ENCODE results near the gene PRR20G. TPM values are rescaled to one million over a fixed set of nuclear protein-coding genes. Genes with fewer than 3 reads are reported as not detected.

Gene PRR20G
- total RNA-seq, 1 experiment from 2014 or later, result 0.30 TPM

GRCh38 chr3:127299276-127299675 lies 11.4 kb upstream of the PRR20G start:
- H2AFZ ChIP-seq (ENCODE audit: low read depth, low read length, poor library complexity, severe bottlenecking), result no peak overlapping the region
- POLR2A ChIA-PET, result no interaction called here
- CTCF ChIA-PET, result no interaction called here
- no peak overlapping the region for H3K9ac ChIP-seq (ENCODE audit: low read length)
- intact Hi-C loops (cut with micrococcal nuclease), result no loop called here
- RAD21 ChIA-PET (ENCODE audit: low non-redundant PET in 1 of 2, low total read pairs in 2 of 2, uncharacterized antibody in 2 of 2, unreplicated experiment in 2 of 2), result no interaction called here
- H3K27me3 ChIP-seq (ENCODE audit: insufficient read depth, low read length), result 0 out of 2 replicates have a peak, but pooled peaks cover 3% of the 10 kb centered on the region
- BruUV-seq (replicated peaks), result no TSS peak
- H3K36me3 ChIP-seq (ENCODE audit: control insufficient read depth in 1 of 2, insufficient read depth in 2 of 2, low read length in 2 of 2), result no peaks in the 10 kb centered on the region
- H3K4me2 ChIP-seq (ENCODE audit: low read length), result no peak overlapping the region
- ATAC-seq (no peak), DNase-seq (ENCODE audit: low read depth, low spot score) (no peak)
- H3K4me3 ChIP-seq (replicated peaks in 1 of 2; ENCODE audit: low read depth in 1 of 2, low read length in 2 of 2), result no peak overlapping the region
- no peaks in the 10 kb centered on the region for H4K20me1 ChIP-seq (ENCODE audit: insufficient read depth)
- H3K79me2 ChIP-seq (ENCODE audit: insufficient read depth, low read length), result no peaks in the 10 kb centered on the region
- no peaks in the 10 kb centered on the region for H3K9me3 ChIP-seq (ENCODE audit: control insufficient read depth in 1 of 2, insufficient read depth in 1 of 2, low read depth in 1 of 2, low read length in 2 of 2)
- peaks cover 6 to 10% of the 10 kb centered on the region in 2 experiments for H3K4me1 ChIP-seq (ENCODE audit: control insufficient read depth in 1 of 2, insufficient read depth in 2 of 2, low read length in 2 of 2)
- no peaks in the 10 kb centered on the region for H3K9me2 ChIP-seq (ENCODE audit: insufficient read depth)
- TF ChIP-seq ATF3 (IDR thresholded peaks at IDR 0.05) (no peak), ELF1 (IDR thresholded peaks at IDR 0.05; ENCODE audit: borderline replicate concordance, low read depth) (no peak), SIN3A (IDR thresholded peaks at IDR 0.05; ENCODE audit: low read depth) (no peak), EZH2 (IDR thresholded peaks at IDR 0.05) (no peak), ZFX (IDR thresholded peaks at IDR 0.05) (no peak), REST (IDR thresholded peaks at IDR 0.05; ENCODE audit: low read depth) (no peak), POLR2AphosphoS5 (IDR thresholded peaks at IDR 0.05; ENCODE audit: low read depth, low read length) (no peak), SRF (IDR thresholded peaks at IDR 0.05; ENCODE audit: low read depth) (no peak), JUND (IDR thresholded peaks at IDR 0.05) (no peak), POLR2A (IDR thresholded peaks at IDR 0.05; ENCODE audit: borderline replicate concordance, extremely low read depth, insufficient read depth, insufficient read length) (no peak), CEBPB (IDR thresholded peaks at IDR 0.05; ENCODE audit: low read depth) (no peak), CTCF (IDR thresholded peaks at IDR 0.05 in 2 of 3, conservative IDR thresholded peaks at IDR 0.05 in 1 of 3; ENCODE audit: borderline replicate concordance in 1 of 3, insufficient read depth in 1 of 3, low read depth in 2 of 3, low read length in 2 of 3) (no peak), MAX (IDR thresholded peaks at IDR 0.05) (no peak), SP1 (IDR thresholded peaks at IDR 0.05; ENCODE audit: low read depth) (no peak), TCF7L2 (IDR thresholded peaks at IDR 0.05; ENCODE audit: borderline replicate concordance, extremely low read depth, insufficient read depth, insufficient read length) (no peak)
- no peak overlapping the region for H3K27ac ChIP-seq (ENCODE audit: low read depth, low read length)
